ENCODE results near the gene CPED1. TPM values are rescaled to one million over a fixed set of nuclear protein-coding genes. Genes with fewer than 3 reads are reported as not detected.

Gene CPED1
- total RNA-seq, 1 experiment from 2014 or later, result 0.39 TPM

DNA sequence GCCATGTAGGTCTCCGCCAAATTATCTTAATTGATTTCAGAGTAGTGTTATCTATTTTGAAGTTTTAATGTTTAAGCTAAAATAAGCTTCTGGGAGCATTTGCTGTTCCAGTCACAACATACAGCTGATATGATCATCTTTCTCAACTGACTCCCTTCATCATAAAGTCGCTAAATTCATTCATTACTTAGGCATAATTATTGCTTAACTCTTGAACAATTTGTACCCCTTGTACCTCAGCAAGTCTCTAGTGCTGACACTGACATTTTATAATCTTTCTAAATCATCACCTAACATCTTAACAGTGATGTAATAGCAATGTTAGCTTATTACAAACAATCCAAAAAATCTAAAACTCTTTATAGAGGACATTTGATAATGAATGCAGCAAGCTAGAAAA lies 286.0 kb downstream of the CPED1 start:
- intact Hi-C loops (cut with micrococcal nuclease; ENCODE audit: unreplicated experiment) (no loop called here), in situ Hi-C loops (cut with HindIII; ENCODE audit: low pct_unique_long_range_greater_than_20kb, low sequenced_read_pairs) (no loop called here)
- BruUV-seq (replicated peaks), result no TSS peak
- Histone ChIP-seq H3K27ac (ENCODE audit: low read length) (no peak overlapping the region), H3K4me1 (ENCODE audit: control insufficient read depth, insufficient read depth, low read length) (no peaks in the 10 kb centered on the region), H3K27me3 (ENCODE audit: control insufficient read depth, insufficient read depth, low read length) (peaks cover 2% of the 10 kb centered on the region; the same call in 1 of the 2 replicates), H3K9me3 (ENCODE audit: control insufficient read depth, insufficient read depth, low read depth, low read length) (no peaks in the 10 kb centered on the region), H3K4me3 (ENCODE audit: low read depth in 2 of 2, low read length in 2 of 2) (no peak overlapping the region), H3K36me3 (ENCODE audit: control insufficient read depth, insufficient read depth, low read length) (no peaks in the 10 kb centered on the region)
- ChIA-PET CTCF (no interaction called here), POLR2A (interaction anchor here (0.6 kb wide), 1 partner anchor 93 kb away, joined by 3 read pairs; no protein-coding TSS in a partner anchor)
- ATAC-seq, result no peak
- no peak for TF ChIP-seq POLR2AphosphoS5 (IDR thresholded peaks at IDR 0.05; ENCODE audit: low read depth, low read length)
- TF ChIP-seq, protein P1, sequence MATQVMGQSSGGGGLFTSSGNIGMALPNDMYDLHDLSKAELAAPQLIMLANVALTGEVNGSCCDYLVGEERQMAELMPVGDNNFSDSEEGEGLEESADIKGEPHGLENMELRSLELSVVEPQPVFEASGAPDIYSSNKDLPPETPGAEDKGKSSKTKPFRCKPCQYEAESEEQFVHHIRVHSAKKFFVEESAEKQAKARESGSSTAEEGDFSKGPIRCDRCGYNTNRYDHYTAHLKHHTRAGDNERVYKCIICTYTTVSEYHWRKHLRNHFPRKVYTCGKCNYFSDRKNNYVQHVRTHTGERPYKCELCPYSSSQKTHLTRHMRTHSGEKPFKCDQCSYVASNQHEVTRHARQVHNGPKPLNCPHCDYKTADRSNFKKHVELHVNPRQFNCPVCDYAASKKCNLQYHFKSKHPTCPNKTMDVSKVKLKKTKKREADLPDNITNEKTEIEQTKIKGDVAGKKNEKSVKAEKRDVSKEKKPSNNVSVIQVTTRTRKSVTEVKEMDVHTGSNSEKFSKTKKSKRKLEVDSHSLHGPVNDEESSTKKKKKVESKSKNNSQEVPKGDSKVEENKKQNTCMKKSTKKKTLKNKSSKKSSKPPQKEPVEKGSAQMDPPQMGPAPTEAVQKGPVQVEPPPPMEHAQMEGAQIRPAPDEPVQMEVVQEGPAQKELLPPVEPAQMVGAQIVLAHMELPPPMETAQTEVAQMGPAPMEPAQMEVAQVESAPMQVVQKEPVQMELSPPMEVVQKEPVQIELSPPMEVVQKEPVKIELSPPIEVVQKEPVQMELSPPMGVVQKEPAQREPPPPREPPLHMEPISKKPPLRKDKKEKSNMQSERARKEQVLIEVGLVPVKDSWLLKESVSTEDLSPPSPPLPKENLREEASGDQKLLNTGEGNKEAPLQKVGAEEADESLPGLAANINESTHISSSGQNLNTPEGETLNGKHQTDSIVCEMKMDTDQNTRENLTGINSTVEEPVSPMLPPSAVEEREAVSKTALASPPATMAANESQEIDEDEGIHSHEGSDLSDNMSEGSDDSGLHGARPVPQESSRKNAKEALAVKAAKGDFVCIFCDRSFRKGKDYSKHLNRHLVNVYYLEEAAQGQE (IDR thresholded peaks at IDR 0.05; ENCODE audit: insufficient read depth in 1 of 2, low read depth in 2 of 2, low read length in 1 of 2), result no peak
- TF ChIP-seq TCF7L2 (IDR thresholded peaks at IDR 0.05; ENCODE audit: low read depth, low read length), result no peak
- no peak for TF ChIP-seq SIN3A (IDR thresholded peaks at IDR 0.05; ENCODE audit: borderline replicate concordance, insufficient read depth, low read depth, low read length)
- TF ChIP-seq, protein P2, sequence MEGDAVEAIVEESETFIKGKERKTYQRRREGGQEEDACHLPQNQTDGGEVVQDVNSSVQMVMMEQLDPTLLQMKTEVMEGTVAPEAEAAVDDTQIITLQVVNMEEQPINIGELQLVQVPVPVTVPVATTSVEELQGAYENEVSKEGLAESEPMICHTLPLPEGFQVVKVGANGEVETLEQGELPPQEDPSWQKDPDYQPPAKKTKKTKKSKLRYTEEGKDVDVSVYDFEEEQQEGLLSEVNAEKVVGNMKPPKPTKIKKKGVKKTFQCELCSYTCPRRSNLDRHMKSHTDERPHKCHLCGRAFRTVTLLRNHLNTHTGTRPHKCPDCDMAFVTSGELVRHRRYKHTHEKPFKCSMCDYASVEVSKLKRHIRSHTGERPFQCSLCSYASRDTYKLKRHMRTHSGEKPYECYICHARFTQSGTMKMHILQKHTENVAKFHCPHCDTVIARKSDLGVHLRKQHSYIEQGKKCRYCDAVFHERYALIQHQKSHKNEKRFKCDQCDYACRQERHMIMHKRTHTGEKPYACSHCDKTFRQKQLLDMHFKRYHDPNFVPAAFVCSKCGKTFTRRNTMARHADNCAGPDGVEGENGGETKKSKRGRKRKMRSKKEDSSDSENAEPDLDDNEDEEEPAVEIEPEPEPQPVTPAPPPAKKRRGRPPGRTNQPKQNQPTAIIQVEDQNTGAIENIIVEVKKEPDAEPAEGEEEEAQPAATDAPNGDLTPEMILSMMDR (IDR thresholded peaks at IDR 0.05), result no peak
- DNase-seq (ENCODE audit: low read depth, low spot score), result no peak

DNA sequence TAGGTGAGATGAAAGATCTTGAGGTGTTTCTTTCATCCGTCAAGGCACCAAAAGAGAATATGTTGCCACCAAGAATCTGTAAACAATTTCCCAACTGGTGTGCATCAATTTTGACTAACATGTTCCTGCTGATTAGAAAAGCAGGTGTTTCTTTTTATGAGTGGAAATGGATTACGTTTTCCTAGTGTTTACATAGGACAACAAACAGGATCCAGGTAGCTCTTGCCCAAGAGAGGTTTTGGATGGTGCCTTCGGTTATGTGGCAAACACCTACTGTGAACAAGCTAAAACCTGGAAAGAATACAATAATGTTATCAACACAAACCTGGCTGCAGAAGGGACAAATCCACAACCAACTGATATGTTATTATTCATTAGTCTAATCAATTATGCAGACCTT lies 286.7 kb downstream of the CPED1 start:
- peaks cover 2% of the 10 kb centered on the region; the same call in 1 of the 2 replicates for H3K27me3 ChIP-seq (ENCODE audit: control insufficient read depth, insufficient read depth, low read length)
- ATAC-seq (no peak), DNase-seq (ENCODE audit: low read depth, low spot score) (no peak)
- ChIA-PET POLR2A (interaction anchor here (0.6 kb wide), 1 partner anchor 93 kb away, joined by 3 read pairs; no protein-coding TSS in a partner anchor), CTCF (interaction anchor here (0.5 kb wide), 1 partner anchor 129 kb away, joined by 4 read pairs; no protein-coding TSS in a partner anchor)
- H3K36me3 ChIP-seq (ENCODE audit: control insufficient read depth, insufficient read depth, low read length), result no peaks in the 10 kb centered on the region
- no peak overlapping the region for H3K4me3 ChIP-seq (ENCODE audit: low read depth in 2 of 2, low read length in 2 of 2)
- in situ Hi-C loops (cut with HindIII; ENCODE audit: low pct_unique_long_range_greater_than_20kb, low sequenced_read_pairs) (no loop called here), intact Hi-C loops (cut with micrococcal nuclease; ENCODE audit: unreplicated experiment) (no loop called here)
- TF ChIP-seq, protein P2 (IDR thresholded peaks at IDR 0.05), result no peak
- TF ChIP-seq, protein P1 (IDR thresholded peaks at IDR 0.05; ENCODE audit: insufficient read depth in 1 of 2, low read depth in 2 of 2, low read length in 1 of 2), result no peak
- no peak for TF ChIP-seq POLR2AphosphoS5 (IDR thresholded peaks at IDR 0.05; ENCODE audit: low read depth, low read length)
- no peak for TF ChIP-seq TCF7L2 (IDR thresholded peaks at IDR 0.05; ENCODE audit: low read depth, low read length)
- no peak for TF ChIP-seq SIN3A (IDR thresholded peaks at IDR 0.05; ENCODE audit: borderline replicate concordance, insufficient read depth, low read depth, low read length)
- no peaks in the 10 kb centered on the region for H3K4me1 ChIP-seq (ENCODE audit: control insufficient read depth, insufficient read depth, low read length)
- H3K9me3 ChIP-seq (ENCODE audit: control insufficient read depth, insufficient read depth, low read depth, low read length), result no peaks in the 10 kb centered on the region
- no peak overlapping the region for H3K27ac ChIP-seq (ENCODE audit: low read length)
- no TSS peak for BruUV-seq (replicated peaks)
